ENCODE measurements around the gene PLK3.

- no peak for TF ChIP-seq CTCF (IDR thresholded peaks at IDR 0.05)
- TF ChIP-seq POLR2A (IDR thresholded peaks at IDR 0.05): no peak
Measured at GRCh38 chr1:44810101-44810761, 10.1 kb downstream of the PLK3 start.

Data from body of pancreas (tissue), 4 donors.